HG03432 (cell line): ENCODE measurements around the gene ZFX.

ENCODE experiments used
- ATAC-seq: cut with Tn5 transposase; IDR thresholded peaks from one replicate; pipeline ENCODE4 v1.9.1; 2021; ENCODE audit warnings: mild to moderate bottlenecking, moderate library complexity; ENCODE audit not compliant: unreplicated experiment

ZFX gene

GRCh38 chrX:24198101-24198500 is 48.6 kb downstream of the ZFX start:
- ATAC-seq = no peak

DNA sequence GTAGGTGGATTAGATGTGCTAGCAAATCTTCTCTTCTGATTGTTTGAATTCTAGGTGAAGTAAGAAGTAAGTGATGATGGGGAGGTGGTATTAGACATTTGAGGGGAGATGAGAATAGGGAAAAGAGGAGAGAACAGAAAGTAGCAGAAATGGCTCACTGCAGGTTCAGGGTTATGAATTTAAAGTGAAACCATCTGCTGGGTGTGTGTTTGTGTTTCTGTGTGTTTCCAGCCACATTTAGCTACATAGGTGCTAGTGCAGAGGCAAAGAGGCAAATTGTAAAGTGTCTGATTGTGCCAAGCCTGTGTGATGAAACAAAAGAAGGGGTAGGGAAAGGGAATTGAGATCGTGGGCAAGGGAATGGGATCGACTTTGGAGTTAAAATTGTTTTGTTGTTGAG is 50.6 kb downstream of the ZFX start:
- no peak for ATAC-seq

DNA sequence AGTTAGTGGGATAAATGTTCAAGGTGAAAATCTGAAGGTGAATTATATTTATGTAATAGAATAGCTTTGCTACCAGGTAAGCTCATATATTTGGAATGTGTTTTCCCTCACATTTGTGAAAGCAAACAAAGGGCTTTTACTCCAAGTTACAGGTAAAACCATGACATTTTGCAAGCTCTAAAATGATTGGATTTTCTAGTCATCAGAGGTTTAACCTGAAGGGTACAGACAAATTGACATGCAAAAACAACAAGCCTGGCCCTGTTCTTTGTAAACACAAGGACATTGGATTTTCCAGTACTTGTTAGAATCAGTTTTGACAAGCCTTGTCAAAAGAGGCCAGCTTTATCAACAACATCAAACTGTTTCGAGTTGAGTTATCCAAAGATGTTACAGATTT is 51.7 kb downstream of the ZFX start:
- ATAC-seq = no peak

DNA sequence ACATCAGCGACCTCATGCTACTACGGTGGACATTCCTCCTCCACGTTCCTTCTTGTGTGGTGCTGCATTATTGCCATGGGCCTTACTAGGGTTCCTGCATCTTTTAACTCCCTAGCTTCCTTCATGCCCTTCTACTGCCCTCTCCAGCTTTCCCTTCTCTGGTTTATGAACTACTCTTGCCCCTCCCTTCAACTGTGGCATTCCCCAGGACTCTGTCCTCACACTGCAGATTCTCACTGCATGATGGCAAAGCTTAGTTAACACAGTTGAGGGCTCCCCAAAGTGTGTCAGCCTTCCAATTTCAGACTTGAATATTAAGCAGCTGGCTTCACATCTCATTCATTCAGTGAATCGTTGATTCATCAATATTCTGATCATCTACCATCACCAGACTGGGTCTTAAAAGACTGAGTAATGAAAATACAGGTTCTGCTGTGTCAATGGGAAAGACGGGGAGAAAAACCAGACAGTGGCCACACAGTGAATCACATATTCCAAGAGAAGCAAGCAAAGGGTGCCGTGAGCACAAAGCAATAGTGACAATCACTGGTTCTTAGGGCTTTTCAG is 53.0 kb downstream of the ZFX start:
- no peak for ATAC-seq

DNA sequence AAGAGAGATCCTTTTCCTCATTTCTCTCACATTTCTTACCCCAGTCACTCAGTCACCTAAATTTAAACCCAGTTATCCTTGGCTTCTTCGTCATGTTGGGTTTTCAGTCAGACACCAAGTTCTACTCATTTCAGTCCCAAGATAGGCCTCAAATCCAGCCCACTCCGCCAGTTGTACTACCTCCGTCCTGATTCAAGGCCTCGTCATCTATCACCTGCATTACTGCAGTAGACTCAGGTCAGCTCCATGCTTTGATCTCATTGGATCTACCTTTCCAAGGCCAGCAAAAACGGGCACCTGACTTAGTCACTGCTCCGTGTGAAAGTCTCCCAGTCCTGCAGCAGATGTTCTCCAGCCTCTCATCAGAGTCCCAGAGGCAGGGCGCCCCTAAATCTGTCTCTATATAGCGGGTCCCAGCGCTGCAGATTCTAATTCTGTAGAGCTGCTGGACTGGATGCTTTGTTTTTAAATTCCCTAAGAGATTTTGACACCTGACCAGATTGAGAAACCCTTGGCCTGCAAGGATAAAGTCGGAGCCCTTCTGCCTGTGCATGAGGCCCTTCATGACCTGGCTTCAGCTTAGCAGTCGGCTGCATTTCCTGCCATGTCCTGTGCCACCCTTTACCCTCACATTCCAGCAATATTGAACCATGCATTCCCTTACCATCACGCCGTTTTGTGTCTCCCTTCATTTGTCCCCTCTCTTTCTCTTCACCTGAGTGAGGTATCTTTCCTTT is 53.7 kb downstream of the ZFX start:
- ATAC-seq = no peak

DNA sequence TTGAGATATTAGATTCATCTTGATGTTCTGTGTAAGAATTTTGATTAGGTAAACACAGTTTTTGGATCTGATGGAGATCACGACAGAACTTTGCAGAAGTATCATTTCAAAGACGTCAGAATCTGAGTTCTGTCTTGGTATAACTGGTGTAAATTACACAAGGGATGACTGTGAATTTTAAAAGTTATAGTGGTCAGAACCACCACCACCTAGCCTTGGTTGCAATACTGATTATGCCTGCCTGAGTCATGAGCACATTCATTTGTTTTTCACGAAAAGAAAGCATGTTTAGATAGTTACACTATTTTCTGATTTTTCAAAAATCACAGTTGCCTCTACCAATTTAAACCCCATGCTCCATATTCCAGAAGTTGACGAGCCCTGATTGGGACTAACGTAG is 54.8 kb downstream of the ZFX start:
- no peak for ATAC-seq

GRCh38 chrX:24204958-24205357 is 55.4 kb downstream of the ZFX start:
- ATAC-seq = no peak

GRCh38 chrX:24207826-24208225 is 58.3 kb downstream of the ZFX start:
- ATAC-seq = no peak

DNA sequence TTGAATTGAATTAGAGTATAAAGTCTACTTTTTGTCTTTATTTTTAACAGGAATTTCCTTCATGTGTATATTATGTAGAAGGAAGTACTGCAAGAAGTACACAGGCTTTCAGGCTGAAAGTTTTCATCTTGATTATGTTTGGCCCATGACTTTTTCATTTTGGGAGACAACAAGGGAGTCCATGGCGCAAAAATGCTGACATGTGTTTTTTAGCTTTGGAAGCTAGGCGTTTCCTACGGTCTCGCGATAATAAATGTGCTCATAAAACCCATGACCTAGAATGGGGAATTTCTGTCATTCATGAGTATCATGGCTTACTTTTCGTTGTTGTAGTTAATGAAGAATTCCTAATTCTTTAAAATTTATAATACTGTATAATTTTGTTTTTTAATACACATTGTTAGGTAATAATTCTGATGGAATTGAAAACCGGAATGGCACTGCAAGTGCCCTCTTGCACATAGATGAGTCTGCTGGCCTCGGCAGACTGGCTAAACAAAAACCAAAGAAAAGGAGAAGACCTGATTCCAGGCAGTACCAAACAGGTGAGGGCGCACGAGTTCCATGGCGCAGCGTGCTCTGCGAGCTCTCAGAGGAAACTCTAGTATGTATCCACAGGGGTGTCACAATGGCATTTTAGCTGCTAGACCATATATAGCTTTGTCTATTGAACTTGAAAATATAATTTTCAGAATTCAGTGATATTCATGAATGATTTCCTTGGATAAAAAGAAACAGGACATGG is 59.1 kb downstream of the ZFX start:
- no peak for ATAC-seq

DNA sequence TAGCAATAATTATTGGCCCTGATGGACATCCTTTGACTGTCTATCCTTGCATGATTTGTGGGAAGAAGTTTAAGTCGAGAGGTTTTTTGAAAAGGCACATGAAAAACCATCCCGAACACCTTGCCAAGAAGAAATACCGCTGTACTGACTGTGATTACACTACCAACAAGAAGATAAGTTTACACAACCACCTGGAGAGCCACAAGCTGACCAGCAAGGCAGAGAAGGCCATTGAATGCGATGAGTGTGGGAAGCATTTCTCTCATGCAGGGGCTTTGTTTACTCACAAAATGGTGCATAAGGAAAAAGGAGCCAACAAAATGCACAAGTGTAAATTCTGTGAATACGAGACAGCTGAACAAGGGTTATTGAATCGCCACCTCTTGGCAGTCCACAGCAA is 60.7 kb downstream of the ZFX start:
- no peak for ATAC-seq

GRCh38 chrX:24214568-24214967 is 65.0 kb downstream of the ZFX start:
- ATAC-seq = no peak

DNA sequence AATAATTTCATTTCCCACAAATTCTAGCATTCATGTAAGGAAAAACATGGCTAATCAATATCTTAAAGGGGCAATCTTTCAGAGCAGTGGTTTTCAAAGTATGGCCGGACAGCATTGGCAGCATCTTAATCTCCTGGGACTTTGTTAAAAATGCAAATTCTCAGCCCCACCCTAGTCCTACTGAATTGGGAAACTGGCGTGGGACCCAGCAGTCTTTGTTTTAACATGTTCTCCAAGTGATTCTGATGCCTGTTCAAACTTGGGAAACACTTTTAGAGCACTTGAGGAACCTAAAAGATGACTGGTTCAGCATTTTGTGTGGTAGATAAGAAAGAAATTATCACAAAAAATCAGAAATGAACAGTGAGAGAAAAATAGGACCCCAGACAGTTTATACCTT is 65.7 kb downstream of the ZFX start:
- ATAC-seq = no peak

DNA sequence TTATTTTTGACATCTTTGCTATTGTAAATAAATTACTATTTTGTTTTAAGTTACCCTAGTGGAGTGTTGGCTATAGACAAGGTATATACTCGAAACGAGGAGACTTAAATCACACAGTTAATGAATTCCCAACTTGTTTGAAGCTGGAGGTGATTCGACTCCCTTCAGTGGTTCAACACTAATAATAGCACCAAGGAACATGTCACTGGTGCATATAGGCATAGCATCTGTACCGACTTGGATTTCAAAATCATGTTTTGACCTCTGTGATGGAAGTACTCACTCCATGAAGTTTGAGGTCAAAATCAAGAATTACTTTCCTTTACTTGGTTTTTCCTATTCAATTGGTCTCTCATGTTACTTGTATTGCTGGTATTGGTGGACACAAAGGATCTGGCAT is 66.5 kb downstream of the ZFX start:
- no peak for ATAC-seq

DNA sequence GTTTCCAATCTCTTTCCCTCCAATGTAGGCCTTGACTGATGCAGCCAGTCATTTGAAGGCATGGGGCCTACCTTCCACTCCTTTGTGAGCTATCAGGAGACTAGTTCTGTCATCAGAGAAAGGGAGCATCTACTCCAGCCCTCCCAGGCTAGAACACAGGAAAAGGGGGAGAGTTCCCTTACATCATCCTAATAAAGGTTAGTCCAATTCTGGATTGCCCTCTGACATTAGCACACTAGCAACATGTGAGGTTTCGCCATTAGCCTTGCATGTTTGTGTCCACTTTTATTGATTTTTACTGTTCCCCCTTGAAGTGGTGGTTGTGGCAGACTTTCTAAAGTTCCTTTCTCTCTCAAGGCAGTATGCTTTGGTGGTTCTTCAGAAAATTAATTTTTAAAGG is 67.3 kb downstream of the ZFX start:
- no peak for ATAC-seq

DNA sequence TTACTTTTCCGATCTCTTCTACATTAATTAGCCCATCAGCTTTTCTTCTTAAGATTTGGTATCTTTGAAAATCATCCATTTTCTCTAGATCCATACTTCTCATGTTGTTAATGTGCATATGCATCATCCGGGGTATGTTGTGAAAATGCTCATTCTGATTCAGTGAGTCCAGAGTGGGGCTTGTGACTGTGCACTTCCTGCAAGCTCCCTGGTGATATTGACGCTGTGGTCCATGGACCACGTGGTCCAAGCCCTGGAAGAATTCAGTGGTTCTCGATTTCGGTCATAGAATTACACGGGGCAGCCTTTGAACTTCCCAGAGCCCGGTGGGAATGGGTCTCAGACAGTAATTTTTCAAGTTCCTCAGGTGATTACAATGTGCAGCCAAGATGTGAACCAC is 69.8 kb downstream of the ZFX start:
- no peak for ATAC-seq

- ATAC-seq = no peak
Observed at GRCh38 chrX:24221872-24222271, 72.3 kb downstream of the ZFX start.

DNA sequence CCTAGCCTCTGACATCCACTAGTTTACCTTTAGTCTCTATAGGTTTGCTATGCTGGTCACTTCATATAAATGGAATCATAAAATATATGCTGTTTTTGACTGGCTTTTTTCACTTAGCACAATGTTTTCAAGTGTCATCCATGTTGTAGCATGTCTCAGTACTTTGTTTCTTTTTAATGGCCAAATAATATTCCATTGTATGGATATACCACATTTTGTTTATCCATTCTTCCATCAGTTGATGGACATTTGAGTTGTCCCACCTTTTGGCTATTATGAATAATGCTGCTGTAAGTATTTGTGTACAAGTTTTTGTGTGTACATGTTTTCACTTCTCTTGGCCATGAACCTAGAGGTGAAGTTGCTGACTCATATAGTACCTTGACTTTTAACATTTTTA is 75.7 kb downstream of the ZFX start:
- ATAC-seq = no peak

DNA sequence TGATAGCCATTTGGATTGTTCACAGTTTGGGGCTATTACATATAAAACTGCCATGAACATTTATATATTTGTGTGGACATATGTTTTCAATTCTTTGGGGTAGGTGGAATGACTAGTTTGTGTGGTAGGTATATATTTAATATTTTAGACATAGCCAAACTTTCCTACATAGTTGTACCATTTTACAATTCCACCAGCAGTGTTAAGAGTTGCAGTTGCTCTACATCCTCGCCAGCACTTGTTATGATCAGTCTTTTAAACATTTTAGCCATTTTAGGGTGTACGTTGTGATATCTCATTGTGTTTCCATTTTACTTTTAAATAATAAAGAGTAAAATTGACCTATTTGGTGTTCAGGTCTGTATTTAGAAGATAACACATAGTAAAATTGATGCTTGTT is 76.6 kb downstream of the ZFX start:
- no peak for ATAC-seq

DNA sequence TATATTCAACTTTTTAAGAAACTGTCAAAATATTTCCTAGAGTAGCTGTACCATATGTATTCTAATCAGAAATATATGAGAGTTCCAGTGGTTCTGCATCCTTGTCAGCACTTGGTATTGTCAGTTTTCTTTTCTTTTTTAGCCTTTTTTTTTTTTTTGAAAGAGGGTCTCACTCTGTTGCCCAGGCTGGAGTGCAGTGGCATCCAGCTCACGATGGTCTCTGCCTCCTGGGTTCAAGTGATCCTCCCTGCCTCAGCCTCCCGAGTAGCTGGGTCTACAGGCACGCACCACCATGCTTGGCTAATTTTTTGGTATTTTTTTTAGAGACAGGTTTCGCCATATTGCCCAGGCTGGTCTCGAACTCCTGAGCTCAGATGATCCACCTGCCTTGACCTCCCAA is 79.1 kb downstream of the ZFX start:
- no peak for ATAC-seq

- no peak for ATAC-seq
Observed at GRCh38 chrX:24229400-24229879, 79.9 kb downstream of the ZFX start.

- ATAC-seq = no peak
Observed at GRCh38 chrX:24229976-24230375, 80.4 kb downstream of the ZFX start.

GRCh38 chrX:24231131-24231540 is 81.6 kb downstream of the ZFX start:
- no peak for ATAC-seq
